ENCODE results near the gene HSD17B12. TPM values are rescaled to one million over a fixed set of nuclear protein-coding genes. Genes with fewer than 3 reads are reported as not detected.
A peak's percentile ranks its signal among the peaks of the same experiment; 100 is the strongest.

The HSD17B12 gene
- total and polyA plus RNA-seq, 2 donors (not counting 3 experiments of a cell fraction or from before 2014, with no cell fraction given) = 41.5 to 96.5 TPM

GRCh38 chr11:43644621-43645299, 35.8 kb upstream of the HSD17B12 start:
- Histone ChIP-seq H3K27ac (ENCODE audit: insufficient read depth, low read depth, low read length) (peak overlapping the region; percentile 47), H2AFZ (ENCODE audit: low read depth, low read length) (peak overlapping the region; percentile 79), H3K9me1 (replicated peaks; ENCODE audit: control insufficient read depth, extremely low read depth, insufficient read depth, low read length) (no peaks in the 10 kb centered on the region), H3K79me2 (ENCODE audit: control insufficient read depth, insufficient read depth, low read length) (peaks cover 17% of the 10 kb centered on the region), H3K4me2 (ENCODE audit: insufficient read depth, low read length) (peak overlapping the region; percentile 89), H3K27me3 (ENCODE audit: control insufficient read depth in 2 of 2, insufficient read depth in 2 of 2, low read length in 2 of 2) (peaks cover under 1 to 6% of the 10 kb centered on the region in 2 experiments), H3K4me3 (replicated peaks in 1 of 3; ENCODE audit: insufficient read depth in 1 of 3, low read depth in 1 of 3, low read length in 3 of 3) (peak overlapping the region; percentile 39 to 92 (median 89)), H3K9me3 (replicated peaks; ENCODE audit: control insufficient read depth, insufficient read depth, low read length) (no peaks in the 10 kb centered on the region), H3K9ac (replicated peaks; ENCODE audit: extremely low read depth, insufficient read depth, low read length) (peak overlapping the region; percentile 77), H3K4me1 (ENCODE audit: control insufficient read depth, extremely low read depth, insufficient read depth, low read length) (peaks cover 13% of the 10 kb centered on the region), H3K36me3 (ENCODE audit: control insufficient read depth in 2 of 2, extremely low read depth in 1 of 2, insufficient read depth in 2 of 2, low read length in 2 of 2) (peaks cover 0 to 2% of the 10 kb centered on the region in 2 experiments), H4K20me1 (replicated peaks; ENCODE audit: control insufficient read depth, extremely low read depth, insufficient read depth, low read length) (no peaks in the 10 kb centered on the region)
- TF ChIP-seq MYC (IDR thresholded peaks at IDR 0.05; ENCODE audit: low read depth, low read length) = no peak
- no peak for TF ChIP-seq JUN (IDR thresholded peaks at IDR 0.05; ENCODE audit: borderline replicate concordance, insufficient read depth, insufficient read length, low read depth)
- TF ChIP-seq EZH2 (IDR thresholded peaks at IDR 0.05; ENCODE audit: borderline replicate concordance, low read depth, low read length, severe bottlenecking) = no peak
- TF ChIP-seq POLR2AphosphoS5 (IDR thresholded peaks at IDR 0.05; ENCODE audit: insufficient read depth, low read depth, low read length) = no peak
- TF ChIP-seq FOS (IDR thresholded peaks at IDR 0.05; ENCODE audit: borderline replicate concordance, insufficient read depth, low read length) = no peak
- TF ChIP-seq GATA2 (IDR thresholded peaks at IDR 0.05; ENCODE audit: insufficient read depth, insufficient read length, low read depth, low read length) = no peak
- no peak for TF ChIP-seq POLR2A (IDR thresholded peaks at IDR 0.05; ENCODE audit: low read depth, low read length)
- TF ChIP-seq, protein P1, sequence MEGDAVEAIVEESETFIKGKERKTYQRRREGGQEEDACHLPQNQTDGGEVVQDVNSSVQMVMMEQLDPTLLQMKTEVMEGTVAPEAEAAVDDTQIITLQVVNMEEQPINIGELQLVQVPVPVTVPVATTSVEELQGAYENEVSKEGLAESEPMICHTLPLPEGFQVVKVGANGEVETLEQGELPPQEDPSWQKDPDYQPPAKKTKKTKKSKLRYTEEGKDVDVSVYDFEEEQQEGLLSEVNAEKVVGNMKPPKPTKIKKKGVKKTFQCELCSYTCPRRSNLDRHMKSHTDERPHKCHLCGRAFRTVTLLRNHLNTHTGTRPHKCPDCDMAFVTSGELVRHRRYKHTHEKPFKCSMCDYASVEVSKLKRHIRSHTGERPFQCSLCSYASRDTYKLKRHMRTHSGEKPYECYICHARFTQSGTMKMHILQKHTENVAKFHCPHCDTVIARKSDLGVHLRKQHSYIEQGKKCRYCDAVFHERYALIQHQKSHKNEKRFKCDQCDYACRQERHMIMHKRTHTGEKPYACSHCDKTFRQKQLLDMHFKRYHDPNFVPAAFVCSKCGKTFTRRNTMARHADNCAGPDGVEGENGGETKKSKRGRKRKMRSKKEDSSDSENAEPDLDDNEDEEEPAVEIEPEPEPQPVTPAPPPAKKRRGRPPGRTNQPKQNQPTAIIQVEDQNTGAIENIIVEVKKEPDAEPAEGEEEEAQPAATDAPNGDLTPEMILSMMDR (IDR thresholded peaks at IDR 0.05; ENCODE audit: extremely low read depth in 1 of 2, insufficient read depth in 1 of 2, low read depth in 1 of 2, low read length in 2 of 2) = no peak
- TF ChIP-seq, protein P2, sequence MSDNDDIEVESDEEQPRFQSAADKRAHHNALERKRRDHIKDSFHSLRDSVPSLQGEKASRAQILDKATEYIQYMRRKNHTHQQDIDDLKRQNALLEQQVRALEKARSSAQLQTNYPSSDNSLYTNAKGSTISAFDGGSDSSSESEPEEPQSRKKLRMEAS (IDR thresholded peaks at IDR 0.05; ENCODE audit: insufficient read depth, insufficient read length) = no peak
- DNase-seq (ENCODE audit: low read depth, low spot score) = no peak
- no TSS peak for BruUV-seq (replicated peaks)
- dilution Hi-C loops (cut with MboI; ENCODE audit: extremely low pct_ligation_motif_present, low sequenced_read_pairs) = no loop called here
- POLR2A ChIA-PET = no interaction called here
- CTCF ChIA-PET = no interaction called here
- FAIRE-seq = no peak
- intact Hi-C loops (cut with micrococcal nuclease) = loop anchor here (2.0 to 5.0 kb wide), 3 partner anchors 36 to 208 kb away; partner anchors contain the start of gene HSD17B12

All from endothelial cell of umbilical vein (primary cell).